ENCODE results near the gene GRIA1.

- TF ChIP-seq, protein P1, sequence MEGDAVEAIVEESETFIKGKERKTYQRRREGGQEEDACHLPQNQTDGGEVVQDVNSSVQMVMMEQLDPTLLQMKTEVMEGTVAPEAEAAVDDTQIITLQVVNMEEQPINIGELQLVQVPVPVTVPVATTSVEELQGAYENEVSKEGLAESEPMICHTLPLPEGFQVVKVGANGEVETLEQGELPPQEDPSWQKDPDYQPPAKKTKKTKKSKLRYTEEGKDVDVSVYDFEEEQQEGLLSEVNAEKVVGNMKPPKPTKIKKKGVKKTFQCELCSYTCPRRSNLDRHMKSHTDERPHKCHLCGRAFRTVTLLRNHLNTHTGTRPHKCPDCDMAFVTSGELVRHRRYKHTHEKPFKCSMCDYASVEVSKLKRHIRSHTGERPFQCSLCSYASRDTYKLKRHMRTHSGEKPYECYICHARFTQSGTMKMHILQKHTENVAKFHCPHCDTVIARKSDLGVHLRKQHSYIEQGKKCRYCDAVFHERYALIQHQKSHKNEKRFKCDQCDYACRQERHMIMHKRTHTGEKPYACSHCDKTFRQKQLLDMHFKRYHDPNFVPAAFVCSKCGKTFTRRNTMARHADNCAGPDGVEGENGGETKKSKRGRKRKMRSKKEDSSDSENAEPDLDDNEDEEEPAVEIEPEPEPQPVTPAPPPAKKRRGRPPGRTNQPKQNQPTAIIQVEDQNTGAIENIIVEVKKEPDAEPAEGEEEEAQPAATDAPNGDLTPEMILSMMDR (IDR thresholded peaks at IDR 0.05; ENCODE audit: low read depth, low read length), result no peak
- TF ChIP-seq EZH2phosphoT487 (IDR thresholded peaks at IDR 0.05; ENCODE audit: low read depth), result no peak
Measured at GRCh38 chr5:153500178-153500577, 9.7 kb downstream of the GRIA1 start.
